ENCODE results near the gene PPP1R7. TPM values are rescaled to one million over a fixed set of nuclear protein-coding genes. Genes with fewer than 3 reads are reported as not detected.

PPP1R7 gene
- total and polyA plus RNA-seq, 9 of the 15 experiments (the other 6 are each of a cell fraction or from before 2014, with no cell fraction given): 37.5 to 75.0 (median 50.5) TPM

- TF ChIP-seq ZNF407 (IDR thresholded peaks at IDR 0.05; ENCODE audit: low read depth) (no peak), ZNF75A (CRISPR knock-in tag; IDR thresholded peaks at IDR 0.05) (no peak), CHD2 (IDR thresholded peaks at IDR 0.05; ENCODE audit: low read depth, low read length) (no peak)
Measured at GRCh38 chr2:241200822-241201395, 50.6 kb downstream of the PPP1R7 start (continued).

Measured in K562 (cell line).